DMS153 treated with DMSO at 0.1 percent for 48 hours (cell line): ENCODE measurements around the gene TMPRSS4.

Experiments used
- DNase-seq: peaks from one replicate; lab custom pipeline; 2025; ENCODE audit not compliant: unreplicated experiment; lab: John Stamatoyannopoulos, UW

Gene TMPRSS4

GRCh38 chr11:118133816-118134215 is 56.9 kb downstream of the TMPRSS4 start:
- DNase-seq = no peak

GRCh38 chr11:118135051-118135795 is 58.3 kb downstream of the TMPRSS4 start:
- no peak for DNase-seq

- DNase-seq = no peak
Measured at GRCh38 chr11:118135796-118136165, 58.9 kb downstream of the TMPRSS4 start.

DNA sequence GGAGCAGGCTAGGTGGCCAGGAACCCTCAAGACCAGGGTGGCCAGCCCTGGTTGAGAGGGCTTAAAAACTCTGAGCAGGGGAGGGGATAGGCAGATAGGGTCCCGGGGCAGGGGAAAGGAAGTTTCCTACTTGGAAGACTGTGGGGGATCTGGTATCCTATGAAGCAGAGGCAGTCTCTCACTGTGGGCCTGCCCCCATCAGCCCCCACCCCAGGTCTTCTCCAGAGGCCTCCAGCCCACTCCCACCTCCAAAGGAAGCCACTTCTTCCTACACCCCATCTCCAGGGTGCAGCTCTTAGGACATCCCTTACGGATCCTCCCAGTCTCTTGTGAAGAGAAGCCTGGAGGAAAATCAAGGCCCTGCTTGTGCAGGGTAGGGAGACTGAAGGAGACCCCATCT is 59.5 kb downstream of the TMPRSS4 start:
- no peak for DNase-seq

GRCh38 chr11:118136801-118137200 is 59.9 kb downstream of the TMPRSS4 start:
- DNase-seq = no peak

DNA sequence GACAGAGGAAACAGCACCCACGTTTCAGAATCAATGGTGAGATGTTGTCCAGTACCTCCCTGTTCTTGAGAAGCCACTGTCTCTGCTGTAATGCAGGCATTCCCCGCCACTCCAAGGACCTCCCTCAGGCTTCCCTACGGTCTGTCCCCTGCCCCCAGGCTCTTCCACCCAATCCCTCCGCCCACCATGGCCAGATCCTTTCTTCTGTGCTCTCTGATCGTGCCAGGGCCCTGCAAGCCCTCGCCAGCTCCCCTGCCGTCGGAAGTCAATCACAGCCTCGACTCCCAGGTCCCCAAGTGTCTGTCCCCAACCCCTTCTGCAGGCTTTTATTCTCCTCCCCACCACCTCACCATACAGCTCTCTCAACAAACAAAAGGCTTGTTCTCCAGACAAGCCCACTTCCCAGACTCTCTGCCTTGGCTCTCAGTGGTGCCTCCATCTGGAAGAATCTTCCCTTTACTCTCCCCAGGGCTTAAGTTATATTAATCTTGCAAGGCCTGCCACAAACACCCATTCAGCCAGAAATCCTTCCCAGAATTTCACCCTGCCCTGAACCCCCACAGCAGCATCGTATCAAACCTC is 62.1 kb downstream of the TMPRSS4 start:
- DNase-seq = no peak

GRCh38 chr11:118139578-118139977 is 62.7 kb downstream of the TMPRSS4 start:
- DNase-seq = no peak

GRCh38 chr11:118142081-118142480 is 65.2 kb downstream of the TMPRSS4 start:
- DNase-seq = no peak

DNA sequence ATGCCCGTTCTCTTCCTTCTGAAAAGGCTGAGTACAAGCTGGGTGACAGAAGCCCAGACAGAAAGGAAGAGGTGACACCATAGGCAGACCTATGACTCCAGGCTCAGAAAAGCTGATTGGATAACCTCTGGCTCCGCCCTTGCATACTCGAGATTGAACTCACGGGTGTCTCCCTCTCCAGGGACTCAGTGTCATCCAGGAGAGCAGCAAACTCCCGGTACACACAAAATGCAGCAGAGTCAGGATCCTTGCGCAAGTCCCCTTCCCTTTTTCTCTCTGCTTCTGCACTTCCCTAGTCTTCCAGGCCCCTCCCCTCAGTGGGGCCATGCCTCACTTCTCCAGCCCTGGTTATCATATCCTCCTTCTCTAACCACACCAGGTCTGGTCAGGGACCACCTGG is 65.9 kb downstream of the TMPRSS4 start:
- DNase-seq = peak; percentile 22

DNA sequence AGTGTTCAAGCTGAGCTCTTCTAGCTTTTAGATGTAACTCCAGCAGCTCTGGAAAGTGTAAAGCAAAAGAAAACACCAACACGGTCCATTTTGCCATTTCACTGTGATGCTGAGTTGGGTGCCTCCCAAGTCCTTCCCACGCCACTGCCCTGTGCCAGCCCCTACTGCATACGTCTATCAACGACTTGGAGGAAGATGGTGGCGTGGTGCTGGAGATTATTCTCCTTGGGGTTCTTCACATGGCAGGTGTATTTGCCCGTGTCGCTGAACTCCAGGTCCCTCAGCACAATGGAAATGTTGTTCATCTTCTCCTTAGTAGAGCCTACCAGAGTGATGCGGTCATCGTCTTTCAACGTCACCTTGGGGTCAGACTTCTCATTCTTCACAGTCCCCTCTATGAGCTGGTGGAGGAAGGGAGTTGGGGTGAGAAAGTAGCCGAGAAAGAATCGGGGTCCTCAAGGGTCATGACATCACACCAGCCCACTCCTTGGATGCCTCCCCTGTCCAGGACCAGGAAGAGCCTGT is 66.8 kb downstream of the TMPRSS4 start:
- DNase-seq = no peak

DNA sequence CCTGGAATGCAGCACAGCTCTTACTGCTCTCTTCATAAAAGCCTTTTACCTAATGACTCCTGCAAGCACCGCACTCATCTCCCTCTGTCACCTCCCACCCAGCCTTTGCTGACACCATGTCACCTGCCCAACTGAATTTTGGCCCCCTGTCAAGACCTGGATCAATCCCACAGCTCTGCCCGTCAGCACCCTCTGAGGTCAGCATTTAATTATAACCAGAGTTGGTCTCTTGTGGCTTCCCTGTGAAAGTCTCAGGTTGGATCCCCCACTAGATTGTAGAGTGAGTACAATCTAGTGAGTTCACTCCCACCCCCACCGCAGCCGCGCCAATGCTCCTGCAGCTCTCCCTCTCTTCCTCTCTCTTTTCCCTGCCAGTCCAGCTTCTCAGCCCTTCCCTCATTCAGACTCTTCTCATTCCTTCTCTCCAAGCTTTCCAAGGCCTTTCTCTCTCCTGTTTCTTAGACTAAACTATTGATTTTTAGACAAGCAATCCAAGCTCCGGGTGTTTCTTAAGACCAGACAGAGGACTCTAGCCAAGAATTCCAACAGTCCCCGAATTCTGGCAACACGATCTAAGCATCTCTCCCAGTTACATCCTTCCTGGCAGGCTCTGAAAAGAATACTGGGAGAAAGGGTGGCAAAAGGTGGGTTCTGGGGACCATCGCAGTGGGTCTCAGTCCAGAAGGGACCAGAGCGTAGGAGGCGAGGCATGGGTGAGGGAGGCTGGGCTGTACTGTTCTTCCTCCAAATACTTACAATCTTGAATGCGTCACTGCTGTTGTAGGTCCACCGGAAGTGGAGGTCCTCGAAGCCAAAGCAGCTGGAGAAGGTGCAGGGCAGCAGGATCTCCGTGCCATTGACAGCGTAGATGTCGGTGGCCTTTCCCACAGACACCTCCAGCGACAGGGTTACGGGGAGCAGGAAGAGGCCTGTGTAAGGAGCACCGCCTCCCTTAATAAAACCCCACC is 67.7 kb downstream of the TMPRSS4 start:
- DNase-seq = no peak

- peak; percentile 84 for DNase-seq
Measured at GRCh38 chr11:118145285-118146227, 68.7 kb downstream of the TMPRSS4 start.

- no peak for DNase-seq
Measured at GRCh38 chr11:118146554-118146953, 69.7 kb downstream of the TMPRSS4 start.

DNA sequence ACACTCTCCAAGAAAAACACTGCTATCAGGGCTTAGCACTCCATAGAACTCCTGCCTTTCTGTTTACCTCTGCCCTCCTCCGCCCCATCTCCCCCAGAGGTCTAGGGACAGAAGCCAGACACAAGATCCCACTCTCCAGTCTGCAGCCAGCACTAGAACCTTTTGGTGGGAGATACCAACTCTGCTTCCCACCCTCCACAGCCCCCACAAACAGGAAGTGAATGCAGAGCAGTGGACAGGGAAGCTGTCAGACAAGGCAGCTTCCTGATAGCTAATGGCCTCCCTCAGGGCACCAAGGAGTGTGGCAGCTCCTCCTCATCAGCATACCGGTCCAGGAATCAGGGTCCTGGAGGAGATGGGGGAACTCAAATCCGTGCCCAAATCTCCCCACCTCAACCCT is 70.6 kb downstream of the TMPRSS4 start:
- no peak for DNase-seq

GRCh38 chr11:118148240-118148639 is 71.4 kb downstream of the TMPRSS4 start:
- DNase-seq = no peak

DNA sequence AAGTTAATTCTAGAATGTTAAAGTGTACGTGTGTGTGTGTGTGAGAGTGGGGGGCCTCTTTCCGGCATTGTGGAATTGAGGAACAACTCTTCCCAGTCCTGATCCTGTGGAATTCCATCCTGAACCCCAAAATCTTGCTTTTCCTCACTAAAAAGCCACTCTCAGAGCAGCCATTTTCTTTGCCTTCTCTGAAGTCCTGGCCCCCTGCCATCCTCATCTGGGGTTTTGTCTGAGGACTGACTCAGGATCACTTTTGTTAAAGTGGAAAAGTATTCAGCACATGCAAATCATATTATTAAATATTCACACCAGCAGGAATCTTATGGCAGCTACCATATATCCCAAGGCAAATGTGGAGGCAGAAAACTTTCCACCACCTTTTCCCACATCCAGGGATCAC is 72.0 kb downstream of the TMPRSS4 start:
- DNase-seq = no peak

DNA sequence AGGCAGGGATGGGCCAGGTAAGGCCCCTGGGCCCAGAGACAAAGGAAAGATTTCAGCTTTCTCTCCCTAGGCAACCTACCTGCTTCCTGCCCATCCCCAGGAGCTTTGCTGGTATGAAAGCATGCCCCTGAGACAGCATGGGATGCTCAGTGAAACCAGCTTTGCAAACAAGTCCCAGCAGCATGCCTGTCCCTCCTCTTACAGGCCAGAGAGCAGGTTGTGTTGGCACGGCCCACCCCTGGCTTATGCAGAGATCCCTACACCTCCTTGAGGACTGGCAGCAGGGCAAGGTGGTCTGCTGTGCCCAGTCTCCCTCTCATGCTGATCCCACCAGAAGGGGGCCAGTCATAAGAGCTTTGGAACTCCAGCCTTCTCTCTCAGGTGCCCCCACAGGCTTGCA is 72.6 kb downstream of the TMPRSS4 start:
- no peak for DNase-seq

DNA sequence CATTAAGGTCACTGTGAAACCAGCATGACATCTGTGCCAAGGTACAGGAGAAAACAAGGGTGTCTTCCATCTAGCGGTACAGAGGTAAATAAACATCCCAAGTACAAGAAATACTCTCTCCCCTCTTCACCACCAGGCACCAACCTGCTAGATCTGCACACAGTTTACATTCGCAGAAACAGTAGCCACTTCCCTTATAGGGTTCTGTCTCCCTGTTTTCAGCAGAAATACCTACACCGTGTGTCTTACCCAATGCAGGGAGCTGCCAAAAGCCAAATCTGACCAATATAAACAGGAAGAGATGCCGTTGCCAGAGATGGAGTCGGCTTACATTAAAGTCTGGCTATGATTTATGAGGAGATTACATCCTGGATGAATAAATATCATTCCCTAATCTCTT is 74.6 kb downstream of the TMPRSS4 start:
- no peak for DNase-seq

GRCh38 chr11:118152020-118152551 is 75.2 kb downstream of the TMPRSS4 start:
- no peak for DNase-seq
